Measurements from ENCODE around the gene ASPSCR1. TPM values are rescaled to one million over a fixed set of nuclear protein-coding genes. Genes with fewer than 3 reads are reported as not detected.

ASPSCR1 gene
- total RNA-seq, 1 donor from 2014 or later, result 30.4 TPM

DNA sequence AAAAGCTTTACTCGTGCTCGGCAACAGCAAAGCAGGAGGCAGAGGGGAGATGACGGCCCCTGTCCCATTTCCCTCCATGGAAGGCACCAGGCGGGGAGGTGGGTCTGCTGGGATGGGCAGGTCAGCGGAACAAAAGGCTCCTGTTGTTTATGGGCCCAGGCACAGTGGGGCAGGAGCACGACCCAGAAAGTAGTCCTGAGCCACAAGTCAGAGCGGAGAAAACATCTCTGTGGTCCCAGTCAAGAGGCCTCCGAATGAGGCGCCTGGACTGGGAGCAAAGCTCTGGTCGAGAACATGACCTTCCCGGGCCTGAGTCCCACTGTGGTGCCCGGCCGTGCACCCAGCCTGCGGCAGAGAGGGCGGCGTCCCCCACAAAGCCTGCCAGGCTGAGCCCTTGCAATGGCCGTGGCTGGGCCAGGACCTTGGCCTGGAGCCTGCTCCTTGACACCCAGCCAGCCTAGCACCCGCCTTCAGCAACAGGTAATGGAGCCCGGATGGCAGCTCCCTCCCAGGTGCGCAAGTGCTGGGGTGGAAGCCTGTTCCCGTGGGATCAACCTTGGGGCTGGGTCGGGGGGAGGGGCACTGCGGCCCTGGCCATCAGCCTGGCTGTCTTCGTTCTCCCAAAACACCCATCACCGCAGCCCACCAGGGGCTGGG is 70.6 kb downstream of the ASPSCR1 start:
- Mint-ChIP-seq H3K27ac (ENCODE audit: unreplicated experiment) (no peak overlapping the region), H3K4me1 (ENCODE audit: low read depth) (peaks cover 13% of the 10 kb centered on the region), H3K4me3 (ENCODE audit: unreplicated experiment) (no peak overlapping the region), H3K36me3 (ENCODE audit: low read depth) (peaks cover 10% of the 10 kb centered on the region), H3K9me3 (ENCODE audit: low read depth) (no peaks in the 10 kb centered on the region), H3K27me3 (ENCODE audit: low read depth) (no peaks in the 10 kb centered on the region)
- DNase-seq (ENCODE audit: low spot score), result no peak
- TF ChIP-seq, protein P1, sequence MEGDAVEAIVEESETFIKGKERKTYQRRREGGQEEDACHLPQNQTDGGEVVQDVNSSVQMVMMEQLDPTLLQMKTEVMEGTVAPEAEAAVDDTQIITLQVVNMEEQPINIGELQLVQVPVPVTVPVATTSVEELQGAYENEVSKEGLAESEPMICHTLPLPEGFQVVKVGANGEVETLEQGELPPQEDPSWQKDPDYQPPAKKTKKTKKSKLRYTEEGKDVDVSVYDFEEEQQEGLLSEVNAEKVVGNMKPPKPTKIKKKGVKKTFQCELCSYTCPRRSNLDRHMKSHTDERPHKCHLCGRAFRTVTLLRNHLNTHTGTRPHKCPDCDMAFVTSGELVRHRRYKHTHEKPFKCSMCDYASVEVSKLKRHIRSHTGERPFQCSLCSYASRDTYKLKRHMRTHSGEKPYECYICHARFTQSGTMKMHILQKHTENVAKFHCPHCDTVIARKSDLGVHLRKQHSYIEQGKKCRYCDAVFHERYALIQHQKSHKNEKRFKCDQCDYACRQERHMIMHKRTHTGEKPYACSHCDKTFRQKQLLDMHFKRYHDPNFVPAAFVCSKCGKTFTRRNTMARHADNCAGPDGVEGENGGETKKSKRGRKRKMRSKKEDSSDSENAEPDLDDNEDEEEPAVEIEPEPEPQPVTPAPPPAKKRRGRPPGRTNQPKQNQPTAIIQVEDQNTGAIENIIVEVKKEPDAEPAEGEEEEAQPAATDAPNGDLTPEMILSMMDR (IDR thresholded peaks at IDR 0.05), result no peak

DNA sequence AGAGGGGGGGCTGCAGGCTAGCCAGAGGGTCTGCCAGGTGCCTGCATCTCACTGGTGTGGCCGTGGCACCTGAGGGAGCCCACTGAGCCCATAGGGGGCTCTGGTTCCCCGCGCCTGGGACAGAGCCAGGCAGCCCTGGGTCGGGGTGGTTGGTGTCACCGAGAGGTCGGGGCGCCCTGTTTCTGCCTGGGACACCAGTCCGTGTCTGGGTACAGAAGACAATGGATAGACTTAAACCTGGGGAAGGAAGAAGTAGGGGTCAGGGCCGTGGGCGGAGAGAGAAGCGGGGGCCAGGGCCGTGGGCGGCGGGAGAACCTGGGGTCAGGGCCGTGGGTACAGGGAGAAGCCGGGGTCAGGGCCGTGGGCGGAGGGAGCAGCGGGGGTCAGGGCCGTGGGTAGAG is 71.1 kb downstream of the ASPSCR1 start:
- Mint-ChIP-seq H3K4me1 (ENCODE audit: low read depth) (peaks cover 17% of the 10 kb centered on the region), H3K9me3 (ENCODE audit: low read depth) (no peaks in the 10 kb centered on the region), H3K27me3 (ENCODE audit: low read depth) (no peaks in the 10 kb centered on the region), H3K27ac (ENCODE audit: unreplicated experiment) (no peak overlapping the region), H3K4me3 (ENCODE audit: unreplicated experiment) (no peak overlapping the region), H3K36me3 (ENCODE audit: low read depth) (peaks cover 10% of the 10 kb centered on the region)
- TF ChIP-seq, protein P1 (IDR thresholded peaks at IDR 0.05), result no peak
- DNase-seq (ENCODE audit: low spot score), result no peak

GRCh38 chr17:82049106-82049505 is 71.7 kb downstream of the ASPSCR1 start:
- Mint-ChIP-seq H3K9me3 (ENCODE audit: low read depth) (no peaks in the 10 kb centered on the region), H3K4me3 (ENCODE audit: unreplicated experiment) (peak overlapping the region; percentile 9), H3K27me3 (ENCODE audit: low read depth) (no peaks in the 10 kb centered on the region), H3K4me1 (ENCODE audit: low read depth) (peaks cover 17% of the 10 kb centered on the region), H3K27ac (ENCODE audit: unreplicated experiment) (no peak overlapping the region), H3K36me3 (ENCODE audit: low read depth) (peaks cover 10% of the 10 kb centered on the region)
- DNase-seq (ENCODE audit: low spot score), result no peak
- TF ChIP-seq, protein P1 (IDR thresholded peaks at IDR 0.05), result no peak

GRCh38 chr17:82049521-82049971 is 72.1 kb downstream of the ASPSCR1 start:
- Mint-ChIP-seq H3K27me3 (ENCODE audit: low read depth) (no peaks in the 10 kb centered on the region), H3K9me3 (ENCODE audit: low read depth) (no peaks in the 10 kb centered on the region), H3K4me1 (ENCODE audit: low read depth) (peaks cover 17% of the 10 kb centered on the region), H3K4me3 (ENCODE audit: unreplicated experiment) (no peak overlapping the region), H3K36me3 (ENCODE audit: low read depth) (peaks cover 10% of the 10 kb centered on the region), H3K27ac (ENCODE audit: unreplicated experiment) (no peak overlapping the region)
- TF ChIP-seq, protein P1 (IDR thresholded peaks at IDR 0.05), result no peak
- DNase-seq (ENCODE audit: low spot score), result no peak

GRCh38 chr17:82050152-82050760 is 72.8 kb downstream of the ASPSCR1 start:
- Mint-ChIP-seq H3K27me3 (ENCODE audit: low read depth) (no peaks in the 10 kb centered on the region), H3K36me3 (ENCODE audit: low read depth) (peaks cover 10% of the 10 kb centered on the region), H3K4me1 (ENCODE audit: low read depth) (peaks cover 17% of the 10 kb centered on the region), H3K9me3 (ENCODE audit: low read depth) (no peaks in the 10 kb centered on the region), H3K4me3 (ENCODE audit: unreplicated experiment) (peak overlapping the region; percentile 86), H3K27ac (ENCODE audit: unreplicated experiment) (no peak overlapping the region)
- TF ChIP-seq, protein P1 (IDR thresholded peaks at IDR 0.05), result no peak
- no peak for DNase-seq (ENCODE audit: low spot score)

Measured in chondrocyte (in vitro differentiated cells).